GM19023 (cell line): ENCODE results near the gene TUG1.

Source experiments
- ATAC-seq: cut with Tn5 transposase; IDR thresholded peaks from one replicate; pipeline ENCODE4 v1.9.1; 2021; ENCODE audit warnings: mild to moderate bottlenecking, moderate library complexity; ENCODE audit not compliant: unreplicated experiment

Gene TUG1

GRCh38 chr22:30968924-30969531 lies at the start of gene TUG1:
TSS of gene TUG1 (plus strand) at chr22:30969265.
- peak; percentile 90 for ATAC-seq

GRCh38 chr22:30919973-30920372 lies 49.1 kb upstream of the TUG1 start:
- no peak for ATAC-seq

GRCh38 chr22:30920407-30920806 lies 48.7 kb upstream of the TUG1 start:
- no peak for ATAC-seq

- ATAC-seq, result no peak
These were observed 48.0 kb upstream of the TUG1 start for GRCh38 chr22:30921108-30921507.

GRCh38 chr22:30922151-30922611 lies 46.9 kb upstream of the TUG1 start:
- no peak for ATAC-seq

GRCh38 chr22:30923168-30923900 lies 45.7 kb upstream of the TUG1 start:
- no peak for ATAC-seq

- ATAC-seq, result no peak
These were observed 43.4 kb upstream of the TUG1 start for GRCh38 chr22:30925667-30926066.

- ATAC-seq, result no peak
These were observed 42.4 kb upstream of the TUG1 start for GRCh38 chr22:30926706-30927105.

GRCh38 chr22:30927806-30928205 lies 41.3 kb upstream of the TUG1 start:
- no peak for ATAC-seq

GRCh38 chr22:30928401-30928800 lies 40.7 kb upstream of the TUG1 start:
- no peak for ATAC-seq

GRCh38 chr22:30930228-30930627 lies 38.8 kb upstream of the TUG1 start:
- no peak for ATAC-seq

GRCh38 chr22:30931541-30932300 lies 37.3 kb upstream of the TUG1 start:
- no peak for ATAC-seq

GRCh38 chr22:30932661-30933060 lies 36.4 kb upstream of the TUG1 start:
- ATAC-seq, result no peak

- ATAC-seq, result no peak
These were observed 35.6 kb upstream of the TUG1 start for GRCh38 chr22:30933457-30933856.

- no peak for ATAC-seq
These were observed 35.0 kb upstream of the TUG1 start for GRCh38 chr22:30934053-30934452.

GRCh38 chr22:30940685-30941362 lies 28.2 kb upstream of the TUG1 start:
- ATAC-seq, result no peak

GRCh38 chr22:30941363-30941740 lies 27.7 kb upstream of the TUG1 start:
- no peak for ATAC-seq

GRCh38 chr22:30943368-30943767 lies 25.7 kb upstream of the TUG1 start:
- ATAC-seq, result no peak

GRCh38 chr22:30944986-30945385 lies 24.1 kb upstream of the TUG1 start:
- no peak for ATAC-seq

GRCh38 chr22:30945653-30946052 lies 23.4 kb upstream of the TUG1 start:
- no peak for ATAC-seq

GRCh38 chr22:30946354-30946753 lies 22.7 kb upstream of the TUG1 start:
- ATAC-seq, result no peak
